Measurements from ENCODE around the gene BCL2L2.
"Not testable (repeated sequence)": the region's sequence is repeated elsewhere in the genome, so short reads cannot be mapped to it uniquely, and the experiment has no call there.

The BCL2L2 gene

GRCh38 chr14:23306412-23307145 lies at the start of gene BCL2L2:
Gene BCL2L2, plus strand, starts transcription at chr14:23306833. Its CDS starts 935 bp downstream, at chr14:23307768.
- H2AFZ ChIP-seq (ENCODE audit: low read length): no peak within 1 kb of the TSS
- peak within 1 kb of the TSS; percentile 30 for H3K4me3 ChIP-seq (ENCODE audit: low read depth, low read length, poor library complexity, severe bottlenecking)
- no peaks in the 10 kb centered on the region for H3K9me3 ChIP-seq (ENCODE audit: low read length)
- no peaks in the 10 kb centered on the region for H3K79me2 ChIP-seq (ENCODE audit: insufficient read depth, low read length)
- TF ChIP-seq EZH2 (IDR thresholded peaks at IDR 0.05; ENCODE audit: borderline replicate concordance, low read length) (no peak), CTCF (IDR thresholded peaks at IDR 0.05; ENCODE audit: low read length) (no peak)
- peaks cover 12% of the 10 kb centered on the region for H3K4me1 ChIP-seq (ENCODE audit: insufficient read depth, low read length, severe bottlenecking)
- no peaks in the 10 kb centered on the region for H3K36me3 ChIP-seq (ENCODE audit: insufficient read depth, low read length)
- H3K27ac ChIP-seq (ENCODE audit: low read depth, low read length, poor library complexity, severe bottlenecking): no peak within 1 kb of the TSS
- H3K27me3 ChIP-seq (ENCODE audit: insufficient read depth, low read length): no peaks in the 10 kb centered on the region; the same call in 1 of the 2 replicates
- H3K9me2 ChIP-seq (ENCODE audit: low read depth, low read length): no peaks in the 10 kb centered on the region
- H3F3A ChIP-seq (ENCODE audit: insufficient read depth, low read length): no peaks in the 10 kb centered on the region
- no peak within 1 kb of the TSS; the same call in 1 of the 2 replicates for H3K9ac ChIP-seq (ENCODE audit: low read length)
- no peaks in the 10 kb centered on the region for H4K20me1 ChIP-seq (ENCODE audit: insufficient read depth, low read length)
- H3K4me2 ChIP-seq (ENCODE audit: low read length): peak within 1 kb of the TSS; percentile 14; the same call in 1 of the 2 replicates

DNA sequence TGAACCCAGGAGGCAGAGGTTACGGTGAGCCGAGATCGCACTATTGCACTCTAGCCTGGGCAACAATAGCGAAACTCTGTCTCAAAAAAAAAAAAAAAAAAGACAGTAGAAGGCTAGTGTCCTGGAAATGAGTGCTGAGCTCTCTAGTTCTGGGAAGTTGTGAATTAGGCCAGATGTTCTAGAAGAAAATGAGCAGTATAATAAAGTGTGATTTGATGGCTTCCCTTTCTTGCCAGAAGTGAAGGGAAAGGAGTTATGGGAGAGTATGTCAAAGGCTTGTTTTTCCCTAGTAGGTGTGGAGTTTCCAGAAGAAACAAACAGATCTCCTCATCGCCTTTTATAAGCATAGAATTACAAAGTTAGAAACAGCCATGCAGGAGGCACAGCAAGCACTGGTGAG lies 48.4 kb upstream of the BCL2L2 start:
- Histone ChIP-seq H3K9me3 (ENCODE audit: low read length) (no peaks in the 10 kb centered on the region), H2AFZ (ENCODE audit: low read length) (no peak overlapping the region), H3K27ac (ENCODE audit: low read depth, low read length, poor library complexity, severe bottlenecking) (no peak overlapping the region), H3K4me1 (ENCODE audit: insufficient read depth, low read length, severe bottlenecking) (no peaks in the 10 kb centered on the region), H4K20me1 (ENCODE audit: insufficient read depth, low read length) (no peaks in the 10 kb centered on the region), H3K9ac (ENCODE audit: low read length) (no peak overlapping the region), H3K79me2 (ENCODE audit: insufficient read depth, low read length) (no peaks in the 10 kb centered on the region), H3K4me2 (ENCODE audit: low read length) (no peak overlapping the region), H3K36me3 (ENCODE audit: insufficient read depth, low read length) (no peaks in the 10 kb centered on the region), H3K27me3 (ENCODE audit: insufficient read depth, low read length) (no peaks in the 10 kb centered on the region; the same call in 1 of the 2 replicates), H3K4me3 (ENCODE audit: low read depth, low read length, poor library complexity, severe bottlenecking) (no peak overlapping the region), H3K9me2 (ENCODE audit: low read depth, low read length) (no peaks in the 10 kb centered on the region), H3F3A (ENCODE audit: insufficient read depth, low read length) (no peaks in the 10 kb centered on the region)
- TF ChIP-seq CTCF (IDR thresholded peaks at IDR 0.05; ENCODE audit: low read length) (no peak), EZH2 (IDR thresholded peaks at IDR 0.05; ENCODE audit: borderline replicate concordance, low read length) (no peak)

GRCh38 chr14:23259426-23259825 lies 47.2 kb upstream of the BCL2L2 start:
- Histone ChIP-seq H3F3A (ENCODE audit: insufficient read depth, low read length) (no peaks in the 10 kb centered on the region), H3K9me3 (ENCODE audit: low read length) (no peaks in the 10 kb centered on the region), H2AFZ (ENCODE audit: low read length) (no peak overlapping the region), H3K4me1 (ENCODE audit: insufficient read depth, low read length, severe bottlenecking) (no peaks in the 10 kb centered on the region), H3K36me3 (ENCODE audit: insufficient read depth, low read length) (no peaks in the 10 kb centered on the region), H3K27ac (ENCODE audit: low read depth, low read length, poor library complexity, severe bottlenecking) (no peak overlapping the region), H4K20me1 (ENCODE audit: insufficient read depth, low read length) (no peaks in the 10 kb centered on the region), H3K4me3 (ENCODE audit: low read depth, low read length, poor library complexity, severe bottlenecking) (no peak overlapping the region), H3K9me2 (ENCODE audit: low read depth, low read length) (no peaks in the 10 kb centered on the region), H3K4me2 (ENCODE audit: low read length) (no peak overlapping the region), H3K79me2 (ENCODE audit: insufficient read depth, low read length) (no peaks in the 10 kb centered on the region), H3K27me3 (ENCODE audit: insufficient read depth, low read length) (no peaks in the 10 kb centered on the region), H3K9ac (ENCODE audit: low read length) (no peak overlapping the region)
- TF ChIP-seq EZH2 (IDR thresholded peaks at IDR 0.05; ENCODE audit: borderline replicate concordance, low read length) (no peak), CTCF (IDR thresholded peaks at IDR 0.05; ENCODE audit: low read length) (no peak)

DNA sequence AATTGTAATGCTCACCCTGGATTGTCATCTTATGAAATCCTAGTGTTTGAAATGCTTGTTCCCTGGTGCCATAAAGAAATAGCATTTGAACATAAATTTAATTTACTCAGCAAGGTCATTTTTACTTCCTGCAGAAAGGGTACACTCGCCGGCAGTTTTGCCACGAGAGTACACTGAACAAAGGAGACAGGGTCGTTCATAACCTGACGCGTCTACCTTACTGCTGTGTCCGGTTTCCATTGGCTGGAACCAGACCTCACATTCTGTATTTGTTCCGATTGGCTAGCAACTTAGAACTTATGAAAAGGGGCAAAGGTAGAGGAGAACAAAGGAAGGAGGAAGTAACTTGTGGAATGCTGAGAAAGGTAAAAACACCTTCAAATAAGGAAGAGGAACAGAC lies 45.8 kb upstream of the BCL2L2 start:
- H3K27me3 ChIP-seq (ENCODE audit: insufficient read depth, low read length); H3K9me2 ChIP-seq (ENCODE audit: low read depth, low read length); H3K36me3 ChIP-seq (ENCODE audit: insufficient read depth, low read length); H3K27ac ChIP-seq (ENCODE audit: low read depth, low read length, poor library complexity, severe bottlenecking); H3F3A ChIP-seq (ENCODE audit: insufficient read depth, low read length); H3K79me2 ChIP-seq (ENCODE audit: insufficient read depth, low read length); H4K20me1 ChIP-seq (ENCODE audit: insufficient read depth, low read length); H3K4me3 ChIP-seq (ENCODE audit: low read depth, low read length, poor library complexity, severe bottlenecking); H3K9ac ChIP-seq (ENCODE audit: low read length); H2AFZ ChIP-seq (ENCODE audit: low read length); H3K4me1 ChIP-seq (ENCODE audit: insufficient read depth, low read length, severe bottlenecking); H3K9me3 ChIP-seq (ENCODE audit: low read length); H3K4me2 ChIP-seq (ENCODE audit: low read length): not testable (repeated sequence)
